GM19043 (cell line): ENCODE results near the gene PAPPA.

ENCODE experiments used
- ATAC-seq: cut with Tn5 transposase; IDR thresholded peaks from one replicate; pipeline ENCODE4 v1.9.1; 2021; ENCODE audit warnings: low read depth; ENCODE audit not compliant: unreplicated experiment

The PAPPA gene

GRCh38 chr9:116269250-116269649, 115.7 kb downstream of the PAPPA start:
- ATAC-seq: no peak

GRCh38 chr9:116270546-116270945, 117.0 kb downstream of the PAPPA start:
- no peak for ATAC-seq

GRCh38 chr9:116271340-116271739, 117.7 kb downstream of the PAPPA start:
- ATAC-seq: no peak

- no peak for ATAC-seq
These were observed 118.4 kb downstream of the PAPPA start for GRCh38 chr9:116271991-116272390.

GRCh38 chr9:116274293-116274692, 120.7 kb downstream of the PAPPA start:
- ATAC-seq: no peak

- no peak for ATAC-seq
These were observed 122.0 kb downstream of the PAPPA start for GRCh38 chr9:116275418-116276195.

GRCh38 chr9:116276196-116276493, 122.6 kb downstream of the PAPPA start:
- no peak for ATAC-seq

- no peak for ATAC-seq
These were observed 123.1 kb downstream of the PAPPA start for GRCh38 chr9:116276651-116277121.

GRCh38 chr9:116278326-116278725, 124.7 kb downstream of the PAPPA start:
- ATAC-seq: no peak

GRCh38 chr9:116279230-116279629, 125.6 kb downstream of the PAPPA start:
- ATAC-seq: no peak

- no peak for ATAC-seq
These were observed 126.9 kb downstream of the PAPPA start for GRCh38 chr9:116280529-116280928.

GRCh38 chr9:116282597-116282996, 129.0 kb downstream of the PAPPA start:
- ATAC-seq: no peak

GRCh38 chr9:116284518-116284917, 130.9 kb downstream of the PAPPA start:
- no peak for ATAC-seq

GRCh38 chr9:116285320-116285719, 131.7 kb downstream of the PAPPA start:
- no peak for ATAC-seq

GRCh38 chr9:116286297-116286696, 132.7 kb downstream of the PAPPA start:
- no peak for ATAC-seq

GRCh38 chr9:116287721-116288120, 134.1 kb downstream of the PAPPA start:
- no peak for ATAC-seq

GRCh38 chr9:116288658-116289057, 135.1 kb downstream of the PAPPA start:
- no peak for ATAC-seq

GRCh38 chr9:116297346-116297745, 143.8 kb downstream of the PAPPA start:
- no peak for ATAC-seq

- ATAC-seq: no peak
These were observed 144.7 kb downstream of the PAPPA start for GRCh38 chr9:116298249-116298648.

- ATAC-seq: no peak
These were observed 145.3 kb downstream of the PAPPA start for GRCh38 chr9:116298878-116299391.

GRCh38 chr9:116300360-116300870, 146.8 kb downstream of the PAPPA start:
- ATAC-seq: no peak

- no peak for ATAC-seq
These were observed 149.7 kb downstream of the PAPPA start for GRCh38 chr9:116303270-116303669.
